Activated naive CD4-positive, alpha-beta T cell treated with anti-CD3 and anti-CD28 coated beads, Interleukin-2, amount 50 U/mL, for 72 hours (primary cell): ENCODE measurements around the gene PROC. TPM values are rescaled to one million over a fixed set of nuclear protein-coding genes. Genes with fewer than 3 reads are reported as not detected.

ENCODE experiments used
- ATAC-seq, 2 donors: fragments of 150-1000 bp; cut with Tn5 transposase; 2 replicates each; pipeline ENCODE4 v1.10.0; 2021; ENCODE audit warnings: mild to moderate bottlenecking in 2 of 2, moderate library complexity in 2 of 2
- DNase-seq, 2 donors: peaks; one replicate each; pipeline ENCODE4 v3.0.0; 2021 to 2022; ENCODE audit warnings: low spot score in 2 of 2
- H3K27ac Mint-ChIP-seq, 2 donors: one replicate each; pipeline ENCODE4 v1.8.0; 2022; ENCODE audit warnings: mild to moderate bottlenecking in 2 of 2, mixed read lengths in 2 of 2
- H3K36me3 Mint-ChIP-seq, 2 donors: one replicate each; pipeline ENCODE4 v1.8.0; 2022; ENCODE audit warnings: mixed read lengths in 2 of 2
- H3K9me3 Mint-ChIP-seq, 2 donors: one replicate each; pipeline ENCODE4 v1.8.0; 2022; ENCODE audit warnings: mixed read lengths in 2 of 2
- total RNA-seq, 2 donors: library from RNA; stranded (reverse); gene quantifications; one replicate each; pipeline ENCODE4 v1.2.3, GENCODE V29; 2022

The PROC gene
- not detected for total RNA-seq

GRCh38 chr2:127418300-127419111 lies at the start of gene PROC:
PROC (plus strand) TSS chr2:127418427; CDS start chr2:127419943, 1,516 bp downstream.
- ATAC-seq (no peak), DNase-seq (no peak)
- peaks cover 0 to 7% of the 10 kb centered on the region in 2 donors for H3K36me3 Mint-ChIP-seq
- no peaks in the 10 kb centered on the region for H3K9me3 Mint-ChIP-seq
- H3K27ac Mint-ChIP-seq: no peak within 1 kb of the TSS

GRCh38 chr2:127370010-127370409 lies 48.2 kb upstream of the PROC start:
- Mint-ChIP-seq H3K27ac (no peak overlapping the region), H3K9me3 (peaks cover 14 to 30% of the 10 kb centered on the region in 2 donors), H3K36me3 (peaks cover 20 to 50% of the 10 kb centered on the region in 2 donors)
- no peak for DNase-seq
- no peak for ATAC-seq

- peaks cover 24 to 57% of the 10 kb centered on the region in 2 donors for H3K36me3 Mint-ChIP-seq
- H3K9me3 Mint-ChIP-seq: peaks cover 19 to 37% of the 10 kb centered on the region in 2 donors
- ATAC-seq (no peak), DNase-seq (no peak)
- H3K27ac Mint-ChIP-seq: no peak overlapping the region
Observed at GRCh38 chr2:127371037-127371436, 47.2 kb upstream of the PROC start.

DNA sequence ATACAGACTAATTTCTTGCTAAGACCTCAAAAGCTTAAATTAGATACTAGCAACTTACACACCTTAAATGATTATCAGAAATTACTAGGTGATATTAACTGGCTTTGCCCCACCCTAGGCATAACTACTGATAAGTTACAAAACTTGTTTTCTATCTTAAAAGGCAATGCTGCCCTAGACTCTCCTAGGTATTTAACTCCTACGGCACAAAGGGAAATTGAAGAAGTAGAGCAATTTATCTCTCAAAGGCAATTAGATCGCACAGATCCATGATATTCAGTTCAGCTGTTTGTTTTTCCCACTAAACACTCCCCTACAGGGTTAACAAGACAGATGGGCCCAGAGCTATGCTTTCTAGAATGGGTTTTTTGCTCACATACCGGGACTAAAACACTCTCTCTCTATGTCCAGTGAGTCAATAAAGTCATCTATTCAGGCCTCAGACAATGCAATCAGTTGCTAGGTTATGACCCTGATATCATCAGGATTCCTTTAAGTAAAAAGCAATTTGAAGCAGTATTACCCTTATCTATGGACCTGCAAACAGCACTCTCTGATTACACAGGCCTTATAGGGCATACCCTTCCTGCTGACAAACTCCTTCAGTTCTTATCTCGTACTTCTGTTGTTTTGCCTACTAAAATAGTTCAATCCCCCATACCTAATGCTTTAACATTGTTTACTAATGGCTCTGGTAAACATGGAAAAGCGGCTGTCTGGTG lies 44.7 kb upstream of the PROC start:
- DNase-seq (no peak), ATAC-seq (no peak)
- peaks cover 19 to 42% of the 10 kb centered on the region in 2 donors for H3K9me3 Mint-ChIP-seq
- peaks cover 24 to 71% of the 10 kb centered on the region in 2 donors for H3K36me3 Mint-ChIP-seq
- no peak overlapping the region for H3K27ac Mint-ChIP-seq

- no peak for DNase-seq
- Mint-ChIP-seq H3K36me3 (peaks cover 16 to 51% of the 10 kb centered on the region in 2 donors), H3K27ac (no peak overlapping the region), H3K9me3 (peaks cover 16 to 33% of the 10 kb centered on the region in 2 donors)
- no peak for ATAC-seq
Observed at GRCh38 chr2:127376257-127376656, 42.0 kb upstream of the PROC start.

GRCh38 chr2:127377262-127377661 lies 41.0 kb upstream of the PROC start:
- ATAC-seq: no peak
- no peak for DNase-seq
- H3K9me3 Mint-ChIP-seq: peaks cover 16 to 27% of the 10 kb centered on the region in 2 donors
- peaks cover 15 to 45% of the 10 kb centered on the region in 2 donors for H3K36me3 Mint-ChIP-seq
- H3K27ac Mint-ChIP-seq: no peak overlapping the region

DNA sequence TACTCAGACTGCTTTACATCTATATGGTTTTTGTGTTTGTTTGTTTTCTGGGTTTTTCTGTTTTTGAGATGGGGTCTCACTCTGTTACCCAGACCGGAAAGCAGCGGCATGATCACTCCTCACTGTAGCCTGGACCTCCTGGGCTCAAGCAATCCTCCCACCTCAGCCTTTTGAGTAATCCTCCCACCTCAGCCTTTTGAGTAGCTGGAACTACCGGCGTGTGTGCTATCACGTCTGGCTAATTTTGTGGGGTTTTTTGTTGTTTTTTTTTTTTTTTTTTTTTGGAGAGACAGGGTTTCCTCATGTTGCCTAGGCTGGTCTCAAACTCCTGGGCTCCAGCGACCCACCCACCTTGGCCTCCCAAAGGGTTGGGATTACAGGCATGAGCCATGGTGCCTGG lies 39.5 kb upstream of the PROC start:
- DNase-seq (no peak), ATAC-seq (no peak)
- Mint-ChIP-seq H3K9me3 (peaks cover 13 to 23% of the 10 kb centered on the region in 2 donors), H3K36me3 (peaks cover 14 to 41% of the 10 kb centered on the region in 2 donors), H3K27ac (no peak overlapping the region)

DNA sequence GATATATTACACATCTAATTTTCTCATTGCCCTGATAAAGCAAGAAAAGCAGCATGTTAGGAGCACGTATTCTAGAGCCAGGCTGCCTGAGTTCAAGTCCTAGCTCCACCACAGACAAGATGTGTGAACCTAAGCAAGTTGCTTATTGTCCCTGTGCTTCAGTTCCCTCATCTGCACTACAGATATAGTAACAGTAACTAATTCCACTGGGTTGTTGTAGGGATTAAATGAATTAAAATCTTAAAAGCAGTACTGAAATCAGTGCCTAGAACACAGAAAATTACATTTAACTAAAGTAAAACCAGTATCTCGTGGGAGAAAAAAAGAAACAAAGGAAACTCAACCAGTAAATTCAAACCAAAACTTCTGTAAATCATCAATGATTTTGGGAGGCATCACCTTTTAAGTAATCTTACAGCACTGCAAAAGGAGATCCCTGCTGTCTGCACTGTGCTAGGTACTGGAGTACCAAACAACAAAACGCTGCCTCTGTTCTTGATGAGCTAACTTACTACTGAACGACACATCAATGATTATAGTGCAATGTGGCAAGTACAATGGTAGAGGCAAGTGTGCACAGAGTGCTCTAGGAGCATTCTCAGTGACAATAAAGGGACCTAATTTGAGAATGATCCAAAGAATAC lies 38.4 kb upstream of the PROC start:
- no peak for DNase-seq
- Mint-ChIP-seq H3K36me3 (peaks cover 4 to 38% of the 10 kb centered on the region in 2 donors), H3K9me3 (peaks cover 5 to 12% of the 10 kb centered on the region in 2 donors), H3K27ac (no peak overlapping the region)
- peak in 1 of 2 donors; percentile 87 for ATAC-seq

- ATAC-seq (peak; percentile 41 to 63), DNase-seq (no peak)
- Mint-ChIP-seq H3K36me3 (peaks cover 2 to 27% of the 10 kb centered on the region in 2 donors), H3K27ac (no peak overlapping the region), H3K9me3 (peaks cover 0 to 5% of the 10 kb centered on the region in 2 donors)
Observed at GRCh38 chr2:127381762-127382161, 36.5 kb upstream of the PROC start.

GRCh38 chr2:127382831-127383230 lies 35.4 kb upstream of the PROC start:
- DNase-seq (no peak), ATAC-seq (no peak)
- H3K27ac Mint-ChIP-seq: no peak overlapping the region
- H3K36me3 Mint-ChIP-seq: peaks cover 5 to 21% of the 10 kb centered on the region in 2 donors
- H3K9me3 Mint-ChIP-seq: peaks cover 0 to under 1% of the 10 kb centered on the region in 2 donors

- ATAC-seq (no peak), DNase-seq (no peak)
- Mint-ChIP-seq H3K9me3 (no peaks in the 10 kb centered on the region), H3K27ac (no peak overlapping the region), H3K36me3 (peaks cover 5 to 20% of the 10 kb centered on the region in 2 donors)
Observed at GRCh38 chr2:127384529-127384928, 33.7 kb upstream of the PROC start.

DNA sequence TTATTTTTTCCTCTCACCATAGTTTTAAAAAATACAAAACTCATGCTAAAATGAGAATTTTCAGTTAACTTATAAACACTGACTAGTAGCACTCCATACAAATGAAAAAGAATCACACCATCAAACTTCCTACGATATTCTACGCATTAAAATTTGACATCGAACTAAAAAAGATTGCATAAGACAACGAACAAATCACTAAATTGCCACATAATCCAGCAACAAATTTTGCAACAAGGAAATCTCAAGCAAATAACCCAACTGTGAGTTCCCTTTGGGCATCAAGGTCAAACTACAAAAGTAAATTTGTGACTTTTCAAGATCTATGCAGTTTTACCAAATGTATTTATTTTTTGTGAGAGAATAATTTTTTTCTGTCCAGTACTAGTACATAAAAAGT lies 32.0 kb upstream of the PROC start:
- H3K27ac Mint-ChIP-seq: peak overlapping the region; percentile 39 to 88
- DNase-seq (no peak), ATAC-seq (no peak)
- H3K36me3 Mint-ChIP-seq: peaks cover 5 to 20% of the 10 kb centered on the region in 2 donors
- no peaks in the 10 kb centered on the region for H3K9me3 Mint-ChIP-seq

DNA sequence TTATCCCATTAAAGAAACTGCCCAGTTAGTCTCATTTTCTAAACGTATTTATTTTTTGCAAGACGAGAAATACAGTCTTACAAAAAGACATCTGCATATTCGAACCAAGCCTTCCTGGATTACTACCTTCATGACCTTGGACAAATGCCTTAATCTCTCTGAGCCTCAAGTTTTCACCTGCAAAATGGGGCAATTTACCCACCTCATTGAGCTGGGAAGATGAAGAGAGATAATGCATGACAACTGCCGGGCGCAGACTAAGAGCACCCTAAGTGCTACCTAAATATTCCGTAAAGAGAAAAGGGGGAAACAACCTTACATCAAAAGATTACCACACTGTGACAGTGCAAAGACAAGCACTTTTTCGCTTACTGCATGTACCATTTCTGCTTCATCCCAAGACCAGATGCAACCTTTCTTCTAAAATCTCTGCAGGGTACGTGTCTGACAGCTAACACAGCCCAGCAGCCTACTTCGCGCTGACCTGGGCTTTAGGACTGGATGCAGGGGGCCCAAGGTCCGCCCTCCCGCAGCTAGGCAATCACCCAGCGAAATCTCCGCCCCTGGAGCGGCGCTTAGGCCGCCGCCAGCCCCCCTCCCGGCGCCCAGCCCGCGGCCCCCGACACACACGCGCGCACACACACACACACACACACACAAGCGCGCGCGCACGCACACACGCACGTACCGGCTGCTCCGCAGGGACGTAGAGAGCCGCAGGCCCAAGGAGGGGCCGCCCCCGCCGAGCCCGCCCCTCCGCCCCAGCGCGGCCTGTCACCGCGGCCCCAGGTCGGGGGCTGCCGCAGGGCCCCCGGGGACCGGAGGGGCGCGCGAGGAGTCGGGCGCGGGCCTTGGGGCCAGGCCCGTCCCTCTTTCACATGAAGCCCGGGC lies 31.2 kb upstream of the PROC start:
- peak; percentile 72 to 78 for DNase-seq
- Mint-ChIP-seq H3K9me3 (peaks cover 0 to under 1% of the 10 kb centered on the region in 2 donors), H3K27ac (peak overlapping the region; percentile 86 to 88), H3K36me3 (peaks cover 5 to 20% of the 10 kb centered on the region in 2 donors)
- ATAC-seq: peak; percentile 76 to 79

DNA sequence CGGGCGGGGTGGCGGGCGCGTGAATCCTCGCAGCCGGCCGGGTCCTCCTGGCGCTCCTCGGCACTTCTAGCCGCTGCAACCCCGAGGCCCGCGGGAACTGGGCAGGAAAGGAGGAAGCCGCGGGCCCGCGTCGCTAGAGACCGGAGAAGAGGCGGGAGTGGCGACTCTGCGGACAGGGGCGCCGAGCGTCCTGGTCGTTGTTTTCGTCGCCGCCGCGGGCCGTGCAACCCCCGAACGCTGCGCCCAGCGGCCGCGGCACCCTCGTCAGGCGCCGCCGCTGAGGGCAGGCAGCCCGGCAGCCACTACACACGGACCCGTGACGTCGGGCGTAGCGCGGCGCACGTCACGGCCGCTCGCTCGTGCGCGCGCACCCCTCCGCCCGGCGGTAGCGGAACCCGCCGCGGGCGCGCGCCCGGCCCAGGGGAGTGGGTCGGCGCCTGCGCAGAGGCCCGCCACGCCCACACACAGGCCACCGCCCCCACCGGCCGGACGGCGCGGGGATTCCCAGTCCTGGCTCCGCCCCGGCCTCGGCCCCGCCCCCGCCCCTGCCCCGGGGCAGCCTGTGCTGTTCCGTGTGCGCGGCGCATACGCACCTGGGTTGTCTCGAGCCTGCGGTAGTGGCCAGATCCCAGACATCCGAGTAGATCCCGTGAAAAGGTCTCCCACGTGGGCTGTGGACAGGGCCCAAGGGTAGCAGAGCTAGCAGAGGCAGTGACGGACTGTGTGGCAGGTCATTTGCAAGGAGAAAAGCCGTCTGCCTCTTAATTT lies 30.4 kb upstream of the PROC start, which contains the start of gene MAP3K2:
MAP3K2 (minus strand) TSS at position 321 of the 768 bp plus-strand sequence. CDS start 44,846 bp downstream, outside the sequence.
- peak; percentile 83 for ATAC-seq
- H3K27ac Mint-ChIP-seq: peak within 1 kb of the TSS; percentile 88
- peaks cover 4 to 6% of the 10 kb centered on the region in 2 donors for H3K9me3 Mint-ChIP-seq
- peak; percentile 93 to 96 for DNase-seq
- H3K36me3 Mint-ChIP-seq: peaks cover 5 to 18% of the 10 kb centered on the region in 2 donors
